ENCODE data around the gene CACNA1D. TPM values are rescaled to one million over a fixed set of nuclear protein-coding genes. Genes with fewer than 3 reads are reported as not detected.
"Not testable (repeated sequence)": the region's sequence is repeated elsewhere in the genome, so short reads cannot be mapped to it uniquely, and the experiment has no call there.

Gene CACNA1D
- total RNA-seq, 1 donor from 2014 or later, result 5.6 TPM

DNA sequence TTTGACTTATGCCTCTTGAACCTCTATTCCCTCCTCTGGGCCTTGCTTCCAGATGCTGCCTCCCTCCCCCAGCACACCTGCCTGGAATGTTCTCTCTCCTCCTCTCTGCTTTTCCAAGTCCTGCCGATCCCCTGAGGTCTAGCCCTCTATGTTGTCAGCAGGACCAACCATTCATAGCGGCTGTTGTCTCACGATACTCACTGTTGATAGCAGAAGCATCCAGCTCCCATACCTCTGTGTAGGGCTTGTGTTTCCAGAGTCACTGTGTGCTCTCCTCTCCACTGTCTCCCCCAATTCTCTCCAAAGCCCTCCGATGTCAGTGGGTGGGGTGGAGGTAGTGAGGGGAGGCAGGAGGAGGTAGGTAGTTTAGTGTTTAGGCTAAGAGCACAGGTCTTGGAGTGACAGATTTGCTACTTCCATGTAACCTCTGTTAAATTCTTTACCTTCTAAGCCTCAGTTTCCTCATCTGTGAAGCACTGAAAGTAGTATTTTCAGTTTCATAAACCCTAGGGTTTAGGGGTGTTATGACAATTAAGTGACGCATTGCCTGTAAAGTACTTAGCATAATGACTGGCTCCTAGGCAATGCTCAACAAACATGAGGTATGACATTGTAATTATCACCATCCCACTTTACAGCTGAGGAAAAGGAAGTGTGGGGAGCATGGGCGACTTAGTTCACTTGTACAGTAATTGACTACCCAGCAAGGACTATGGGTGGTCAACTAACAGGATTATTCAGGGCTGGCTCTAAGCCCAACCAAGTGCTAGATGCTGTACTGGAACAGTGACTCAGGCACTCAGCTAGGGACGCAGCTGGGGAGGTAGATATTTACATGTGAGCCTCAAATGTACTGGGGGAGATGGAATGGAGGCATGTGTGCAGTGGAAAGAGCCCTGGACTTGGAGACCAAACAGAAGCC lies 122.8 kb downstream of the CACNA1D start:
- DNase-seq, result no peak

DNA sequence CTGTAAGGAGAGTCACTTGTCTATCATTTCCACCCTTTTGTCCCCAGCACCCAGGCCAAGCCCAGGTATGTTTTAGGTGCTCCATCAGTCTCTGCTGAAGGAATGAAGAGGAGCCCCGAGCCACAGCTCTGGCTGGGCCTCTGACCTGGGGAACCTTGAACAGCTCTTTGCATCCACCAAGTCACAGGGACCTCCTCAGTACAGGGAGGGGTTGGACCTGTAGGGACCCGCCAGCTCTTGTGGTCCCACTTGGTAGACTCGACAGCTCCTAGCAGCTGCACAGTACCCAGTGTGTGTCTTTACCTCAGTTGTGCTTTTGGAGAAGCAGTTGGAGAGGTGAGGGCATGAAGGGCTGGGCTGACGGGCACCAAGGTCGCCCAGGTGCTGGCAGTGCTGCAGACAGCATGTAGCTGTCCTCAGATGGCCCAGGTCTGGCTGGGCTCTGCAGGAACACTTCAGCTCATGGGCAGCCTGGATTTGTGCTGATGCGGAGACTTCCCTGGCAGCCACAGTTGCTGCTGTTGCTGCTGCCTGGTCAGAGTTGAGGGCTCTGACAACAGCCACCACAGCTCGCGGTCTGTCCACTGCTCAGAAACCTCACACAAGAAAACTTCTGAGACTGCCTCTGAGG lies 123.6 kb downstream of the CACNA1D start:
- no peak for DNase-seq

DNA sequence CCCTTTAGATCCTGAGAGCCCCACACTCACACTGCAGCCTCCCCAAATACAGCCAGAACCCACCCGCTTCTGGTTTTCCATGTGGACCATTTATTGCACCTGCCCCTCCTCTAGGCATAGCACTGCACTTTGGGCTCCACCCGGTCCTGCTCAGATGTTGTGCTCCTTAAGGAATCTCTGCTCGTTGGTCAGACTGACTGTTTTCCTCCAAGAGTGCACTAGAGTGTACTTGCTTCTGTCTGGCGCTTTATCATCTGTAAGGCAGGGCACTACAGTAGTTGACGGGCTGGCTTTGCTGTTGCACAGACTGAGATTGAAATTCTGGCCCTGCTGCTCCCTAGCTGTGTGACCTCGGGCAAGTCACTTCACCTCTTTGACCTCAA lies 124.1 kb downstream of the CACNA1D start:
- DNase-seq, result no peak

DNA sequence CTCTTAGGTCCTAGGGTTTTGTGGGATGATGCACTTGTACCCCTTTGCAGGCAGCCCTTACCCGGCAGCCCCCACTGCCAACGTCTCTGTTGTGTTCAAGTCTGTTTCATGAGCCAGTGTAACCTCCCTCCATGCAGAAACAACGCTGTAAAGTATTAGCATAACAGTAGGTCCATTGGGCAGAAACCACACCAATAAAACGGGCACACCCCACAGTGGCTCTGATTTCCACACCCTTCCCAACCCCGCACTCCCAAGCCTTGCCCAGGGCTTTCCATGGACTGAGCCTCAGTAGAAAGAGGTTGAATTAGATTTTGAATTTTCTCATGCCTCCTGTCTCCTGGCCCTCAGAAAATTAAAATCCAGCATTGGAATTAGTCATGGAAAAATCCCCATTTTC lies 124.5 kb downstream of the CACNA1D start:
- no peak for DNase-seq

DNA sequence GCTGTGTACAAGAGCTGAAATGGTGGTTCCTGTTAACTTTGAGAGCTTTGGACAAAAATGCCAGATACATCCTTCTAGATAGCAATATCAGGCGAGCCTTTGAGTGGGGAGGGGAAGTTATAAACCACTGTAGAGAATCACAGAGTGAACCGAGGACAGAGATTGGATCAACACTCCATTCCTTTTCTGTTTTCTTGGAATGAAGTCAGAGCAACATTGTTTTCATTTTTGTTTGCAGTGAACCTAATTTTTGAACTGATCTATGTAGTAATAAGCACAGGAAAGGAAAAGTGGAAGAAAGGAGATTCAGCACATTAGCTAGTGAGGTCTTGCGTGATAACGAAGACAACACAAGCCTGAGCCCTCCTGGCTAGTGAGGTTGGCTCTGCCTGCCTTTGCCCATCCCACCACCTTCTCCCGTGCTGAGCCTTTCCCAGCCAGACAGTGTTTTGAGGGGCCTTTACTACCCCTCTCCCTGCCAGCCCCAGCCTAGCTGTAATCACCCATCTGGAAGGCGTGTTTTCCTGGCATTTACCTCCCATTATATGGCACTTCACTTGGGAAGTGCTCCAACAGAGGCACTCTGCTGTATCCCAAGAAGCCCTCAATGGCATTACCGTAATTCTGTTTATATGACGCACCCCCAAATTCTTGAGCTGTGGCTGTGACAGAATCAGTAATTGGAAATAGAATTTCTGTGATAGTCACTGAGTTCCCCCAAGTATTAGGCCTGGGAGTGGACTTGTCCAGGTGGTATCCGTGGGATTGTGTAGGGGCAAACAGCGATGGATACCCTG lies 129.8 kb downstream of the CACNA1D start:
- DNase-seq, result no peak

DNA sequence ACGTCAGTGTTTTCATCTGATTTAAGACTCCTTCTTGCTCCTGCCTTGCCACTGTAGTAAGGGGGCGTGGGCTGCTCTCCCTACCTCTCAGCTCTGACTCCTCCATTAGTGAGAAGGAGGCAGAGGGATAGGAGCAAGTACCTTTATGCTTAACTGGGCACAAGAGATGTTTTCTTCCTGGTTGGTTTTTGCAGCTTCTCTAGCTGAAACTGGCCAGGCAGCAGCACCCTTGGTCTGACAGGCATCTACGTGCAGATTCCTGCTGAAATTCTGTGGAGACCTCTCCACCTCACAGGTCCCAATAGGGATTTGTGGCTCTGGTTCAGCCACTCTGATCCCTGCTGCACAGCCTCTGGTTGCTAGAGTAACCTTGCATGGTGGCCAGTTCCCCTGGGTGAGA lies 132.5 kb downstream of the CACNA1D start:
- DNase-seq, result no peak

DNA sequence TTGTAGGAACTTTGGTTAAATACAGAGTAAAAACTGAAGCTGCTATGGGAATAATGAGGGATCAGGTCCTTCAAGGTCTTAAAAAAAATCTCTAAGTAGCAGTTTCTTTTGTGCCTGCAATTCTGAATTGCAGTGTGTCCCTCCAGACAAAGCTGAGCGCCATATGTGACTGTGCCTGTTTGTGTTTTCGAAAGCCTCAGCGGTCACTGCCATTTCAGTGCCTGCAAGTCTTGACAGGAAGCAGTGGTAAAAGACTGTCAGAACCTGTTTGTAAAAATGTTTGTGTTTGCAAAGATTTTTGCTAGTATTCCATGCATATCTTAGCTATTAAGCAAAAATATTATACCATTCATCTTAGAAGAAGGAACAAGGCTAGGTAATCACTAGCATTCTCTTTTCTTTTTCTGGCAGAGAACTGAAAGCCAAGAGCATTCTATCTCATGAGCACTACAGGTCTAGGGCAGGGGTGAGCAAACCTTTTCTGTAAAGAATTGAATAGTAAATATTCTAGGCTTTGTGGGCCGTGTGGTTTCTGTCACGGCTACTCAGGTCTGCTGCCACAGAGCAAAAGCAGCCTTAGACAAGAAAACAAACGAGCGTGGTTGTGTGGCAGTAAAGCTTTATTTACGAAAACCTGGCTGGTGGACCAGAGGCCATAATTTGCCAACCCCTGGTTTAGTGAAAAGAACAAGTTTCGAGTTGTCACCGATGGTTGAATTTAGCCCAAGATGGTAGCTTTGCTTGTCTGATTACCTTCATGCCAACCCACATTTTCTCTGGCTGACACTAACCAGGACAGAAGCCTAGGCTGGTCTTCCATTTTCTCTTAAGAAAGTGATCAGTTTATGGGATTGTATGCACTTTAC lies 134.4 kb downstream of the CACNA1D start:
- no peak for DNase-seq

DNA sequence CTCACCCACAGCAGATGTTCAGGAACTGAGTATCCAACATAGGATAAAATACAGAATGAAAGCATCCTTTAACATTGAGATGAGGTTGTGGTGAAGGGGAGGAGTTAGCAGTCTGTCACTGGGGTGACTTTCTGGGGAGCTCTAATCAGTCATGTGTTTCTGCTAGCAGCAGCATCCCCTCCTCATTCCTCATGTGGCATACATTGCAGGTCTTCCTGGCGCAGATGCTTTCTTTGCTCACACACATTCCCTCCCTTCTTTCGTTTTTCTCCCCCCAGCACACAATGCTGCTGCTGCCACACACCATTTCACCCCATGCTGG lies 135.0 kb downstream of the CACNA1D start:
- no peak for DNase-seq

DNA sequence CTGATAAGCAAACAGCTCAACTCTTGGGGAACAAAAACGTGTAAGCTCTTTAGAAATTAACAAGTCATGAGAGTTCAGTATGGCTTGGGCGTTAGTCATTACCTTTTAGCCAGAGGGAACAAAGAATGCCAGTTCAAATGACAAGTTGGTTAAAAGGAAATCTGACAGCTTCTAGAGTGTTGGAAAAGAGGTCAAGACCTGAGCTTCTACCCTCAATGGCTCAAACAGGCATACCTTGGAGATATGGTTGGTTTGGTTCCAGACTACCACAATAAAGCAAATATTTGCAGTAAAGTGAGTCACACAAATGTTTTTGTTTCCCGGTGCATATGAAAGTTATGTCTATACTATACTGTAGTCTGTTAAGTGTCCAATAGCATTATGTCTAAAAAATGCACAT lies 136.1 kb downstream of the CACNA1D start:
- no peak for DNase-seq

DNA sequence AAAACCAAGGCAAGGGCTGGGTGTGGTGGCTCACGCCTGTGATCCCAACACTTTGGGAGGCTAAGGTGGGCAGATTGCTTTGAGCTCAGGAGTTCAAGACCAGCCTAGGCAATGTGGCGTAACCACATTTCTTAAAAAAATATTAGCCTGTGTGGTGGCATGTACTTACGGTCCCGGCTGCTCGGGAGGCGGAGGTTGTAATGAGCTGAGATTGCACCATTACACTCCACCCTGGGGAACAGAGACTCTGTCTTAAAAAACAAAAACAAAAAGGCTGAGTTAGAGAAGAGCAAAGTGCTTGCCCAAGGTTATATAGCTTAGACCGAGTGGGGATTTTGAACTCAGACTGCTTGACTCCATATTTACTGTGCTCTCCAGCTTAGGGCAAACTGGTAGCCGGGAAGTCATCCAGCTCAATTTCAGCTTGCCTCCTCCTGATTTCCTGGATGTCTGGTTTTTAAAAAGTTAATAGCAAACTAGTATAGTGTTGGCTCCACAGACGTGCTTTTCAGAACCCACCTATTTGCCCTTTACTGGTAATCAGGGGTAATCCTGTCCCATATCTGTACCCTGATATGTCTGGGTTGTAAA lies 138.9 kb downstream of the CACNA1D start:
- no peak for DNase-seq

DNA sequence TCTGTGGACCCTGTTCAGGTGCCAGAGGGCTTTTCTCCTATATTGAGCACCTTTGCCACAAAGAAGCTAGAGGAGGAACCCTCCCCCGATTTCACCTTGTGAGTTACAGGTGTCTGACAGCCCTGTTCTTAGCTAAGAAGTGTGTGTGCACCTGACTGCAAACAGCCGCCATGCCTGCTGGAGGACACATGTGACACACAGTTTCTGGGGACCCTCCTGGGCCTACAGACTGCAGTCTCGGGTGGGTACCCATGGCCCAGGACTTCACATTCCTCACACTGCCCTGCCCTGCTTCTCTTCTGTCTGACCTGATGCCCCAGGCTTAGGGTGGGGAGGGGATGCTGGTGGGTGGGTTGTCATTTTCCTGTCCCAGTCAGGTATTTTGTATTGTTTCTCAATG lies 140.6 kb downstream of the CACNA1D start:
- DNase-seq, result no peak

DNA sequence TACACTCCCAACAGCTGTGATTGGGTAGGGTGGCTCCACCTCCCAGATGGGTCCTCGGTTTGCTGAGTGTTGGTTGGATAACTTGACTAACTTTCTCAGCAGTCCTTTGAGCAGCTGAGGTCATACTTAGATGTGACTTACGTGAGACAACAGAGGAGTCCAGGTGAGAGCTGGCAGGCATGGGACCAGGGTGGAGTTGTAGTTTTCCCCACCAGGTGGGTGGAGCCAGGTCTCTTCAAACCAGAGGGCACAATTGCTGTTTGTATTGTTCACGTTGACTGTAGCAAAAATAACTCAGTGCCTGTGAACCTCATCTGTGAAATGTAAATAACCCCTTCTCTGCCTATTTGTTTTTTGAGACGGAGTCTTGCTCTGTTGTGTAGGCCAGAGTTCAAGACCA lies 144.4 kb downstream of the CACNA1D start:
- DNase-seq, result not testable (repeated sequence)

DNA sequence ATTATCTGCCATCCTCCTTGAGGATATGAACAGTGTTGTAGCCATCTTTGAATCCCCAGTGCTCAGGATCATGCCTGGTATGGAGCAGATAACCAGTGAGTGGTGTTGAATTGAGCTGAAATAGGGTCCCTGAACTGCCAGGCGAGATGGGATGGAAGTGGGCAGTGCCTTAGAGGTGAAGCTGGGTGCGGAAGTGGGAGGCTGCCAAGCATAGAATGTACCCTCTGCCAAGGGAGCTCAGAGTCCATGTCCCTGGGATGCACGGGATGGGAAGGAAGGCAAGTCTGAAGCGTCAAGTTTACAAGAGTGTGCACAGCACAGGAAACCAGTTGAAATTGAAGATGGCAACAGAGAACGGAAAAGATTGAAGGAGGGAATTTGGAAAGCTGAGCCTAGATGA lies 147.0 kb downstream of the CACNA1D start:
- no peak for DNase-seq

DNA sequence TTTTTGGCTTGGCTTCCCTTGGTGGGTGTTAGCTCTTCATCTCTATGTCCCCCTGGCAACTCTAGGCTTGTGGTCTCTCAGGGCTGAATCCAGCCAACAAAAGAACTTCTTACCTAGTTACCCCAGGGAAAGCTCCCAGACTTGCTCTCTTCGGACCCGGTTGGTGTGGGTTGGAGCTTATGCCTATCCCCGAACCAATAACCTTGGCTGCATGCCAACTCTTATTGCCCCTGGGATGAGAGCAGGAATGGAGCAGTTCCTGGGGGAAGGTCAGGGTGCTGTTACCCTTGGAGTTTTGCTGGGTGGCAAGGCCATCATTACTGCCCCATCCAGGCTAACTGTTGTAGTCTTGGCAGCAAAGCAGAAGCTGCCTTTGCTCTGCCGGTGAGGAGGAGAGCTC lies 147.8 kb downstream of the CACNA1D start:
- no peak for DNase-seq

DNA sequence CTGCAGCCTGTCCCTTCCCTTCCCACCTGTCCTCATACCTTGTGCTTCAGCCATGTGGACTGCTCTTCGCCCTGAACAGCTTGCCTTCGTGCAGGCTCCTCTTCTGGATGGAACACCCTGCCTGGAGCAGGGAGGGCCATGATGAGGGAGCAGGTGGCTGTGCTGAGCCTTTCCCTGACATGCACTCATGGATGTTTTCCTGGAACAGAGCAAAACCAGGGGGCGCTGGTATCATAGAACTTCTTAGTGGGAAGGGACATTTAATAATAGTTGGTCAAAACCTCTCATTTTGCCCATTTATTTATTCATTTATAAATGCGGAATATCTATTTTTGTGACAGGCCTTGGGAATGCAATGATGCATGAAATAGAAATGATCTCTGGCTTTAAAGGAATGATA lies 149.3 kb downstream of the CACNA1D start:
- DNase-seq, result no peak

DNA sequence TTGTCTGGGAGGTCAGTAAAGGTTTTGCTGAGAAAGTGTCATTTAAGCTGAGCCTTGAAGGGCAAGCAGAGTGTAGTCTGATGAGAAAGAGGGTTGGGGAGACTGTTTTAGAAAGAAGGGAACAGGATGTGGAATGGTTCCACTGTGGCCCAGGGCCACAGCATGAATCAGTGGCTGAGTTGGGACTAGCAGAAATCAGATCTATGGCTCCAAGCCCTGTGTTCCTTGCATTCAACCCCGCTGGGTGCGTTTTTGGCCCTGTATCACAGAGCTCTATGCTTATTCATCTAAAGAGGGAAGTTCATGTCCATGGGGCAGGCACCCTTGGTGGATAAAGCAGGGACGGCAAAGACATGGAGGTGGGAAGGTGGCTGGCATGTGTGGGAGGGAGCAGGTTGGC lies 151.3 kb downstream of the CACNA1D start:
- DNase-seq, result no peak

DNA sequence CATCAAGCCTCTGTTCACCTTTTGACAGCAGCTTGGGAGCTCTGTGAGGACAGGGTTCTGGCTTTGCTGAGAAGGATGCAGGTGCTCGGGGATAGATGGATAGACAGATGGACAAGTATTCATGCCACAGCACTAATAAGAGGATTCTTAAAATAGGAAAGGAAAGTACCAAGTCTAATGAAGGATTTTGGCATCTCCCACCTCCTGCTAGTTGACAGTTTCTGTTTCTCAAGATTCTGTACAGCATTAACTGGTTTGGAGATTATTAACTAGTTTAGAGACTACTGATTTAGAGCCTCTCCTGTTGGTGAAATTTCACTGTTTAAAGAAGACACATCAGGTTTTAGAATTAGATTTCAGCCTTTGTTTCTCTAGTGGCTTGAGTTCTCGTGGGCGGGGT lies 152.3 kb downstream of the CACNA1D start:
- DNase-seq, result no peak

DNA sequence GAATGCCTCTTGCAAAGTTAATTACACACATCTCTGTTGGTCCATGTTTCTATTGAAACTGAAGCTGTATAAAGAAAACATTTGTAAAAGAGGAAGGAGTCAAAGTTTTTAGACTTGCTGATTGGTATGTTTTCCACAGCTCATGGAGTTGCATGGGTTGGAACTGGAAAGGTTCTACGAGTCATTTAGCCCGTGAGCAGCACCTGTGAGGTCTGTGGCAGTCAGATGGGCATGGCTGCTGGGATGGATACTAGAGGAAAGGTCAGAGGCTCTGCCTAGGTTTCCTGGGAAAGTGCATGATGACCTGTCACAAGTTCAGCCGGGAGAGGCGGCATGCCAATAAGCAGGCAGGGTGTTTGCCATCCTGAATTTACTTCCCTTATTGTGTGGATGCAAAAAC lies 155.4 kb downstream of the CACNA1D start:
- no peak for DNase-seq

DNA sequence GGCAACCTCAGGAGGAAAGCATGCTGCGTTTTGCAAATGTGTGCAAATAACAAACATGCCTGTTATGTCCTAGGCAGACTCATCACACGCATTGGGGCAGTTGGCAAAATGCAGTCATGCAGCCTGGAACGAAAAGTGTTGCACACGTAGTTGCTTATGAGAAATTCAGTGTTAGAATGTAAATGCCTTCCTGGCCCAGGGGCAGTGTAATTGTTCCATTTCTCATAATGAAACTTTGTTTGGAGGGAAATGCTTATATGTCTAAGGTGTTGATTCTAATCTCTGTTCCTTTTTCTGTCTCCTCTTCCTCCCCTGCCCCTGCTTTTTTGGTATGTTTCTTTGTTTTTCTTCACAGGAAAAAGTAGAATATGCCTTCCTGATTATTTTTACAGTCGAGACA lies 156.0 kb downstream of the CACNA1D start:
- no peak for DNase-seq

DNA sequence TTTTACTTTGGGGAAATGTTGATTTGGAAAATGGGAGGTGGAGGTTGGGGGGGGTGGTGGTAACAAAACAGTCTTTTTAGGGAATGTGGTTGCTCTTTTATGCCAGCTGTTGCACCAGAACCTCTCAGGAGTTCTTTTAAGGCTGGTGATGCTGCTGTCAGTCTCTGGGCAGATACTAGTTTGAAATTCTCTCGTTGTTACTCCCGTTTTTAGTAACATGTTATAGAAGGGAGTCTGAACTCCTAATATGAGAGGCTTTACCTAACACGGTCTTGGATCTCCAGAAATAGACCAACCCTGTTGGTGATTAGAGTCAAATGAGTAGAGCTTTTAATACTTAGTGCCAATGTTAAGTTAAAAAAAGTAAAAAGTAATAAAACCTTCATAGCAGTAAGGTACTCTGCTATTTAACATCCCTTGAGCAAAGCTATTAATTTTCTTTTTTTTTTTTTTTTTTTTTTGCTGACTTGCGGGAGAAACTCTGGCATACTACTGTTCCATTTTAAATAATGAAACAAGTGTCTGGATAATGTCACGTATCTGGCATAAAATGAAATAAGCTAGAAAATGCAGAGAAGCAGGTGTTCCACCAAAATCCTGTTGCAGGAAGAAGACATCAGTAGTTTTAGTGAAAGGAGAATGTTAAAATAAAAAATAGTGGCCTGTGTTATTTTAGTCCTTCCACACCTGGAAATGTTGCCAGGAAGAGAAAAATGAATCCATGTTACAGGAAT lies 156.7 kb downstream of the CACNA1D start:
- DNase-seq, result no peak

DNA sequence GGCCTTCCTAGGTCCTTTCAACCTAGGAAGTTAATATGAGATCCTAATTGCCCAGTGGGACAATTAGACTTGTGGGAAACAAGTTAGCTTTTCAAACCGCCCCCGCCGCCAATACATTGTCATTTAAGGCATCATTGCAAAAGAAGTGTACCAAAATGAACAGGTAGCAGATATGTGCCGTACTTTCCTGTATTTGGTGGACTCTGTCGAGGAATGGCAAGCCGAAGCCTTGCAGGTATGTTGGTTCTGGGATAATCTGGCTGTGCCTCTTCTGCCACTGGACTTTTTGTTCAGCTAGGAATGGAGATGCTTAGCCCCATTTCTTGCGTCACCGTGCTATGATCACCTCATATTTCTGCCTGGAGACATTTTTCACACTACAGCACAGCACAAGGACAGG lies 157.5 kb downstream of the CACNA1D start:
- no peak for DNase-seq

All from skin of body (tissue), 2 donors.